ENCODE measurements around the gene ADARB2. TPM values are rescaled to one million over a fixed set of nuclear protein-coding genes. Genes with fewer than 3 reads are reported as not detected.

Gene ADARB2
- total RNA-seq, 1 donor from 2014 or later = 0.80 TPM

DNA sequence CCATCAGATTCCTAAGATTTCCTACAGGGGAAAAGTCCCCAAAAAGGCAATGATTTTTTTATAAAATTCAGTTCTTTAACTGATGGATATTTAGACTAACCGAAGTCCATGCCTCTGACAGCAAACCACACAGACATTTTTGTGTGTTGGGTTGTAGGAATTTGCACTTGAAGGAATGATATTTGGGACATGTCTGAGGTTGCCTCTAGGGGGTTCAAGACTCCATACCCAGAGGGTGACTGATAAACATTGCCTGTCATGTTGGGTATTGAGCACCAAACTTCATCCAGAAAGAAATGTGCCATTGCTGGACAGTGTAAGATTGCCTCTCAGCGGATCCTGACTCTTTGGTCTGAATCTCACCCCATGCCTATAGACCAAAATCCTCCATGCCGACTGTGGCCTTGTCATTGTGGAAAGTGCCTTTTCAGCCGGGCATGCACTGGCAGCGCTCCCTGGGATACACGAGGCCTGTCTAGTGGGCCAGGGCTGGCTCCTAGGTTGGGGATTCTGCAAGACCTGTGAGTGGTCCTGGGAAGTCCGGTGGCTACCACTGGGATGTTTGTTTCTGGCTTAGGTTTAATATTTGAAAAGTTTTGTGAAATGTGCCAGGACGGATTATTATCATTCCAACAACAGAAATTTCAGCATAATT is 428.2 kb downstream of the ADARB2 start:
- no peaks in the 10 kb centered on the region for H3K36me3 ChIP-seq
- no peak for ATAC-seq
- no peaks in the 10 kb centered on the region for H3K27me3 ChIP-seq (ENCODE audit: low read depth)
- H3K4me1 ChIP-seq = no peaks in the 10 kb centered on the region
- DNase-seq = no peak
- TF ChIP-seq, protein P1, sequence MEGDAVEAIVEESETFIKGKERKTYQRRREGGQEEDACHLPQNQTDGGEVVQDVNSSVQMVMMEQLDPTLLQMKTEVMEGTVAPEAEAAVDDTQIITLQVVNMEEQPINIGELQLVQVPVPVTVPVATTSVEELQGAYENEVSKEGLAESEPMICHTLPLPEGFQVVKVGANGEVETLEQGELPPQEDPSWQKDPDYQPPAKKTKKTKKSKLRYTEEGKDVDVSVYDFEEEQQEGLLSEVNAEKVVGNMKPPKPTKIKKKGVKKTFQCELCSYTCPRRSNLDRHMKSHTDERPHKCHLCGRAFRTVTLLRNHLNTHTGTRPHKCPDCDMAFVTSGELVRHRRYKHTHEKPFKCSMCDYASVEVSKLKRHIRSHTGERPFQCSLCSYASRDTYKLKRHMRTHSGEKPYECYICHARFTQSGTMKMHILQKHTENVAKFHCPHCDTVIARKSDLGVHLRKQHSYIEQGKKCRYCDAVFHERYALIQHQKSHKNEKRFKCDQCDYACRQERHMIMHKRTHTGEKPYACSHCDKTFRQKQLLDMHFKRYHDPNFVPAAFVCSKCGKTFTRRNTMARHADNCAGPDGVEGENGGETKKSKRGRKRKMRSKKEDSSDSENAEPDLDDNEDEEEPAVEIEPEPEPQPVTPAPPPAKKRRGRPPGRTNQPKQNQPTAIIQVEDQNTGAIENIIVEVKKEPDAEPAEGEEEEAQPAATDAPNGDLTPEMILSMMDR (IDR thresholded peaks at IDR 0.05) = no peak
- intact Hi-C loops (cut with DNase I) = no loop called here
- H3K4me3 ChIP-seq = no peak overlapping the region
- H3K9me3 ChIP-seq = no peaks in the 10 kb centered on the region
- H3K27ac ChIP-seq = no peak overlapping the region

DNA sequence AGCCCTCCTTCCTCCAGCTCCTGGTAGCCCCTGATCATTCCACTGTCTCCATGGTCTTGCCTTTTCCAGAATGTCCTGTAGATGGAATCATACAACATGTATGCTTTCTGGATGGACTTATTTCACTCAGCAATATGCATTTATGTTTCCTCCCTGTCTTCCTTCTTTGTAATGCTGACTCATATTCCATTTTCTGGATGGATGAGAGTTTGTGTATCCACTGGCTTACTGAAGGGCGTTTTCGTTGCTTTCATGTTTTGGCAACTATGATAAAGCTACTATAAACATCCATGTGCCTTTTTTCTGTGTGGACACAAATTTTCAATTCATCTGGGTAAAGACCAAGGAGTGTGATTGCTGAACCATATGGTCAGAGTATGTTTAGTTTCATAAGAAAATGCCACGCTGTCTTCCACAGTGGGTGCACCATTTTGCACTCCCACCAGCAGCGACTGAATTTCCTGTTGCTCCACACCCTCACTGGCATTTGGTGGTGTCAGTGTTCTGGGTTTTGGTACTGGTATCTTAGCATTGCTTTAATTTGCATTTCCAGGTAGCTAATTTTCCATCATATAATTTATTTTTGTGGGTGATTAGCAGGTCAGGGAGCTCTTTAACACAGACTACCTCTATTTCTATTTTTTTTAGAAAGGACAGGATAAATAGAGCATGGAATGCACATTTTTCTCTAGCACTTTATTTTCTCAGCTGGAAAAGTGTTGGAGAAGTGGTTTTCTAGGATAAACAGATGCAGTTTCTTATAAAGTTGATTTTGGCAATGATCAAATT is 429.0 kb downstream of the ADARB2 start:
- TF ChIP-seq, protein P1 (IDR thresholded peaks at IDR 0.05) = no peak
- H3K4me3 ChIP-seq = no peak overlapping the region
- no peaks in the 10 kb centered on the region for H3K4me1 ChIP-seq
- DNase-seq (no peak), ATAC-seq (no peak)
- H3K36me3 ChIP-seq = no peaks in the 10 kb centered on the region
- H3K9me3 ChIP-seq = no peaks in the 10 kb centered on the region
- H3K27me3 ChIP-seq (ENCODE audit: low read depth) = no peaks in the 10 kb centered on the region
- H3K27ac ChIP-seq = no peak overlapping the region
- intact Hi-C loops (cut with DNase I) = no loop called here

DNA sequence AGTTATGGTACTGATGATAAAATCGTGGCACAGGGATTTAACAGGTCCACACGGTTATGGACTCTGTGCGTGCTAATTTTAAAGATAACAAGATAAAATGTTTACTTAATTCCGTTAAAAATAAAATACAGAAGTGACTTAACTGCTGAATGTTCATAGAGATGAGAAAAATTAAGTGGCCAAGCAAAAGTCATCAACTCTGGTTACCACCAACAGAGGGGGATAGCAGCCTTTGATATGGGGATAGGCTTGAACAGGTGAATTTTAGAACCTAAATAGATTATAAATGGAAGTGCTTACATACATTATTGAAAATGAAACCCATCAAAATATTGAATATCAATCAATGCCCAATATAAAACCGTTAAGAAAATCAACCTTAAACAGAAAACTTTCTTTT is 436.2 kb downstream of the ADARB2 start:
- no peak for DNase-seq
- intact Hi-C loops (cut with DNase I) = no loop called here
- no peaks in the 10 kb centered on the region for H3K4me1 ChIP-seq
- no peaks in the 10 kb centered on the region for H3K9me3 ChIP-seq
- TF ChIP-seq, protein P1 (IDR thresholded peaks at IDR 0.05) = no peak
- no peak overlapping the region for H3K27ac ChIP-seq
- no peaks in the 10 kb centered on the region for H3K36me3 ChIP-seq
- H3K27me3 ChIP-seq (ENCODE audit: low read depth) = peaks cover 12% of the 10 kb centered on the region
- no peak overlapping the region for H3K4me3 ChIP-seq
- ATAC-seq = no peak

DNA sequence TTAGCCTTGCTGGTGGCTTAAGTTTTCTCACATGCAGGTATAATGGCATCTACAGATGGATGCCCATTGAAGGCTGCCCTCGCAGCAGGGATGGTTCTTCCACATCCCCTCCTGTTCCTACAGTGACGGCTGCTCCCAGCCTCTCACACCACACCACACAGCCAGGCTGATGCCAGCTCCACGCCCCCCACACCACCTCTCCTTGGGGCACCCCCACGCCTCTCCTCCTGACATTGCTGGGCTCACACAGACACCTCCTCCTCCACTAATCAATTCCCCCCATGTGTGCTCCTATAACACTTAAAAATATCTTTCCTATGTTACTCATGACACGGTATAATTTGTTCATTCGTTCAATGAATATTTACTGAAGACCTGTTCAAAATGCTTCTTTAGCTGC is 437.1 kb downstream of the ADARB2 start:
- Histone ChIP-seq H3K4me1 (no peaks in the 10 kb centered on the region), H3K36me3 (no peaks in the 10 kb centered on the region), H3K9me3 (no peaks in the 10 kb centered on the region), H3K27ac (no peak overlapping the region), H3K4me3 (no peak overlapping the region), H3K27me3 (ENCODE audit: low read depth) (peaks cover 12% of the 10 kb centered on the region)
- no peak for ATAC-seq
- DNase-seq = no peak
- intact Hi-C loops (cut with DNase I) = no loop called here
- TF ChIP-seq, protein P1 (IDR thresholded peaks at IDR 0.05) = no peak

DNA sequence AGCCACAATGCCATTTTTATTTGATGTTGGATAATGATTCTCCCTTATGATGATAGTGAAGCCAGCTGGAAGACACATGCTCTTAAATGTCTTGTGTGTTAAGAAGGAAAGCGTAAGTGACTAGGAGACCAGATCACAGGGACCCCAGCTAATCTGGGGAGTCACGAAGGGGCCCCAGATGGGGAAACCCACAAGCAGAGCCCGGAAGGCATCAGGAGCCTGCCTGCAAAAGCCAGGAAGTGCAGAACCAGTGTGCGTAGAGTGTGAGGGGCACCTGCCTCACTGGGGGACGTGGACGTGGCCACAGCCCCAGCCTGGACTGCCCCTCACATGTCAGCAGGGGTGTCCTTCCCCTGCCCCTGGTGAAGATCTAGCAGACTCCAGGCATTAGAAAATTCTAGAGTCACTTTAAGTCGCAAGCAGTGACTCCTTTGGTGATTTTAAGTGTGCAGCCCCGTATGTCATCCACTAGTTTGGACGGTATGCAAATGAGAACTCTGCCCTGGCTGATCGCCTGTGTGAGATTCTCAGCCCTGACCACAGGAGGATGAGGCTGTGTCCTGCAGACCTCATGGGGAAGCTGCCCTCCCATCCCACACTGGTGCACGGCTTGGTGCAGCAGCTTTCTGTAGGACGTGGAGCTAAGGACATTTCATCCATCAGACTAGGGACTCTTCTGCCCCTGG is 438.1 kb downstream of the ADARB2 start:
- intact Hi-C loops (cut with DNase I) = no loop called here
- Histone ChIP-seq H3K27ac (no peak overlapping the region), H3K9me3 (no peaks in the 10 kb centered on the region), H3K4me1 (no peaks in the 10 kb centered on the region), H3K36me3 (no peaks in the 10 kb centered on the region), H3K27me3 (ENCODE audit: low read depth) (peaks cover 12% of the 10 kb centered on the region), H3K4me3 (no peak overlapping the region)
- TF ChIP-seq, protein P1 (IDR thresholded peaks at IDR 0.05) = no peak
- ATAC-seq = no peak
- DNase-seq = no peak
